HG03025 (cell line): ENCODE measurements around the gene HMGN1.
A peak's percentile ranks its signal among the peaks of the same experiment; 100 is the strongest.
"Not testable (repeated sequence)": the region's sequence is repeated elsewhere in the genome, so short reads cannot be mapped to it uniquely, and the experiment has no call there.

Experiments
- ATAC-seq: cut with Tn5 transposase; IDR thresholded peaks from one replicate; pipeline ENCODE4 v1.9.1; 2021; ENCODE audit warnings: mild to moderate bottlenecking, moderate library complexity; ENCODE audit not compliant: unreplicated experiment, low FRiP score

The HMGN1 gene

GRCh38 chr21:39348355-39349210 lies at the start of gene HMGN1:
Gene HMGN1 (minus strand): TSS chr21:39349088. CDS start chr21:39348917, 171 bp downstream.
- ATAC-seq, result peak; percentile 43

- ATAC-seq, result no peak
These were observed 48.9 kb upstream of the HMGN1 start for GRCh38 chr21:39397646-39398385.

- ATAC-seq, result no peak
These were observed 44.1 kb upstream of the HMGN1 start for GRCh38 chr21:39392981-39393380.

GRCh38 chr21:39390212-39390765 lies 41.4 kb upstream of the HMGN1 start:
- no peak for ATAC-seq

- ATAC-seq, result no peak
These were observed 39.9 kb upstream of the HMGN1 start for GRCh38 chr21:39388811-39389155.

GRCh38 chr21:39388038-39388810 lies 39.3 kb upstream of the HMGN1 start:
- peak; percentile 75 for ATAC-seq

GRCh38 chr21:39387461-39388037 lies 38.7 kb upstream of the HMGN1 start:
- ATAC-seq, result no peak

- no peak for ATAC-seq
These were observed 38.0 kb upstream of the HMGN1 start for GRCh38 chr21:39386899-39387298.

- no peak for ATAC-seq
These were observed 37.3 kb upstream of the HMGN1 start for GRCh38 chr21:39386194-39386593.

GRCh38 chr21:39385299-39386145 lies 36.6 kb upstream of the HMGN1 start:
- no peak for ATAC-seq

- ATAC-seq, result no peak
These were observed 35.9 kb upstream of the HMGN1 start for GRCh38 chr21:39384674-39385298.

- ATAC-seq, result not testable (repeated sequence)
These were observed 33.2 kb upstream of the HMGN1 start for GRCh38 chr21:39382096-39382495.

- no peak for ATAC-seq
These were observed 32.1 kb upstream of the HMGN1 start for GRCh38 chr21:39381009-39381408.

GRCh38 chr21:39379986-39380891 lies 31.4 kb upstream of the HMGN1 start:
- peak; percentile 96 for ATAC-seq

- ATAC-seq, result no peak
These were observed 28.7 kb upstream of the HMGN1 start for GRCh38 chr21:39377444-39378050.

GRCh38 chr21:39375446-39375845 lies 26.6 kb upstream of the HMGN1 start:
- ATAC-seq, result no peak

GRCh38 chr21:39374046-39374445 lies 25.2 kb upstream of the HMGN1 start:
- no peak for ATAC-seq

- ATAC-seq, result no peak
These were observed 24.7 kb upstream of the HMGN1 start for GRCh38 chr21:39373634-39374033.
